ENCODE results near the gene MYL3. TPM values are rescaled to one million over a fixed set of nuclear protein-coding genes. Genes with fewer than 3 reads are reported as not detected.

MYL3 gene
- polyA plus RNA-seq, 1 of the 3 experiments (the other 2 are of a cell fraction) = not detected

DNA sequence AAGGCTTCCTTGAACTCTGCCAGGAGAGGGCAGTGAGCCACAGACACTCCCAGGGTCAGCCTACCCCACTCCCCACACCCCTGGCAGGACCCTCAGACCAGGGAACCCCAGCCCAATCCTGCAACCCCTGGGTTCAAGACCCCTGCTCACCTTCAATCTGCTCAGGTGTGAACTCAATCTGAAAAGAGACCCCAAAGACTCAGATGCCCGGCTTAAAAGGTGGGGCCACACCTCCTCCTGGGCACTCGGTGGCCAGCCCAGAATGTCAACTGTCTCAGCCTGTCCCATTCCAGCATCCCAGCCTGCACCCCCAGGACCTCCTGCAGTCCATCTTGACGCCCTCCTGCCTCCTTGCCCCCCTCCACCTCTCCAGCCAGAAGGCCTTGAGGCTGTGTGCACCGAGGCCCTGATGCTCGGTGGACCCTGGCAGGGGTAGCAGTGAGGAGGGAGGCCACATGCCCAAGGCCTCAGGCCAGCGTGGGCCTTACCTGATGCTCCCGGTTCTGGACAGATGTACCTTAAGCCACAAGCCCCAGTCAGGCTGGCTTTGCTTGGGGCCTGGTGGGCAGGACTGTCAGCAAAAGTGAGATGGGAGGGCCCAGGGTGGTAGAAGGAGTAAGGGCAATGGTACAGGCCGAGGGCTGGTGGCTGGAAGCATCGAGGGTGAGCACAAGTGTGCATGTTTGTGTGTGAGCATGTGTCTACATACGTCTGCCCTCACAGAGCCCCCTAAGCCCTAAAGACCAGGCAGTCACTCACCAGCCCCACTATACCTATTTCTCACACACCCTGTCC is 2.2 kb downstream of the MYL3 start:
- Histone ChIP-seq H3K9me3 (no peaks in the 10 kb centered on the region), H3K79me2 (ENCODE audit: insufficient read depth) (no peaks in the 10 kb centered on the region), H2AFZ (ENCODE audit: low read depth) (no peak overlapping the region), H4K20me1 (ENCODE audit: insufficient read depth) (no peaks in the 10 kb centered on the region), H3K9me2 (no peaks in the 10 kb centered on the region), H3K4me1 (ENCODE audit: control insufficient read depth in 1 of 2, insufficient read depth in 2 of 2, low read depth in 1 of 2, low read length in 1 of 2) (peaks cover 0 to 22% of the 10 kb centered on the region in 2 experiments; a peak in 1 of 4 replicates), H3K36me3 (replicated peaks in 1 of 2; ENCODE audit: control insufficient read depth in 1 of 2, insufficient read depth in 2 of 2, low read length in 1 of 2) (no peaks in the 10 kb centered on the region), H3F3A (replicated peaks; ENCODE audit: insufficient read depth) (no peaks in the 10 kb centered on the region), H3K27ac (ENCODE audit: low read depth in 2 of 2, low read length in 1 of 2) (no peak overlapping the region), H3K27me3 (ENCODE audit: insufficient read depth) (0 out of 2 replicates have a peak, but pooled peaks cover 7% of the 10 kb centered on the region), H3K9ac (no peak overlapping the region), H3K4me3 (ENCODE audit: low read depth in 2 of 2, low read length in 1 of 2) (no peak overlapping the region), H3K4me2 (no peak overlapping the region)
- no peak for DNase-seq
- WGBS (ENCODE audit: low lambda C conversion rate) = 63% methylated on average over 10 of the region's 10 CpGs
- no peak for TF ChIP-seq USF2 (IDR thresholded peaks at IDR 0.05; ENCODE audit: borderline replicate concordance, low read depth, low read length)
- no peak for TF ChIP-seq TCF12 (IDR thresholded peaks at IDR 0.05)
- no peak for TF ChIP-seq RAD21 (IDR thresholded peaks at IDR 0.05; ENCODE audit: low read length)
- no peak for TF ChIP-seq RCOR1 (IDR thresholded peaks at IDR 0.05; ENCODE audit: low read length)
- TF ChIP-seq, protein P1, sequence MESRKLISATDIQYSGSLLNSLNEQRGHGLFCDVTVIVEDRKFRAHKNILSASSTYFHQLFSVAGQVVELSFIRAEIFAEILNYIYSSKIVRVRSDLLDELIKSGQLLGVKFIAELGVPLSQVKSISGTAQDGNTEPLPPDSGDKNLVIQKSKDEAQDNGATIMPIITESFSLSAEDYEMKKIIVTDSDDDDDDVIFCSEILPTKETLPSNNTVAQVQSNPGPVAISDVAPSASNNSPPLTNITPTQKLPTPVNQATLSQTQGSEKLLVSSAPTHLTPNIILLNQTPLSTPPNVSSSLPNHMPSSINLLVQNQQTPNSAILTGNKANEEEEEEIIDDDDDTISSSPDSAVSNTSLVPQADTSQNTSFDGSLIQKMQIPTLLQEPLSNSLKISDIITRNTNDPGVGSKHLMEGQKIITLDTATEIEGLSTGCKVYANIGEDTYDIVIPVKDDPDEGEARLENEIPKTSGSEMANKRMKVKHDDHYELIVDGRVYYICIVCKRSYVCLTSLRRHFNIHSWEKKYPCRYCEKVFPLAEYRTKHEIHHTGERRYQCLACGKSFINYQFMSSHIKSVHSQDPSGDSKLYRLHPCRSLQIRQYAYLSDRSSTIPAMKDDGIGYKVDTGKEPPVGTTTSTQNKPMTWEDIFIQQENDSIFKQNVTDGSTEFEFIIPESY (IDR thresholded peaks at IDR 0.05; ENCODE audit: borderline replicate concordance, low read depth) = no peak
- TF ChIP-seq, protein P2, sequence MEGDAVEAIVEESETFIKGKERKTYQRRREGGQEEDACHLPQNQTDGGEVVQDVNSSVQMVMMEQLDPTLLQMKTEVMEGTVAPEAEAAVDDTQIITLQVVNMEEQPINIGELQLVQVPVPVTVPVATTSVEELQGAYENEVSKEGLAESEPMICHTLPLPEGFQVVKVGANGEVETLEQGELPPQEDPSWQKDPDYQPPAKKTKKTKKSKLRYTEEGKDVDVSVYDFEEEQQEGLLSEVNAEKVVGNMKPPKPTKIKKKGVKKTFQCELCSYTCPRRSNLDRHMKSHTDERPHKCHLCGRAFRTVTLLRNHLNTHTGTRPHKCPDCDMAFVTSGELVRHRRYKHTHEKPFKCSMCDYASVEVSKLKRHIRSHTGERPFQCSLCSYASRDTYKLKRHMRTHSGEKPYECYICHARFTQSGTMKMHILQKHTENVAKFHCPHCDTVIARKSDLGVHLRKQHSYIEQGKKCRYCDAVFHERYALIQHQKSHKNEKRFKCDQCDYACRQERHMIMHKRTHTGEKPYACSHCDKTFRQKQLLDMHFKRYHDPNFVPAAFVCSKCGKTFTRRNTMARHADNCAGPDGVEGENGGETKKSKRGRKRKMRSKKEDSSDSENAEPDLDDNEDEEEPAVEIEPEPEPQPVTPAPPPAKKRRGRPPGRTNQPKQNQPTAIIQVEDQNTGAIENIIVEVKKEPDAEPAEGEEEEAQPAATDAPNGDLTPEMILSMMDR (IDR thresholded peaks at IDR 0.05) = no peak
- TF ChIP-seq FOSL2 (IDR thresholded peaks at IDR 0.05; ENCODE audit: borderline replicate concordance, low read depth) = no peak
- no peak for TF ChIP-seq CHD2 (IDR thresholded peaks at IDR 0.05; ENCODE audit: low read length, partially characterized antibody)
- TF ChIP-seq RXRA (IDR thresholded peaks at IDR 0.05; ENCODE audit: borderline replicate concordance, low read depth) = no peak
- no peak for TF ChIP-seq ELF1 (IDR thresholded peaks at IDR 0.05)
- no peak for TF ChIP-seq TAF1 (IDR thresholded peaks at IDR 0.05; ENCODE audit: borderline replicate concordance, low read depth, low read length)
- no peak for TF ChIP-seq GATA2 (CRISPR knock-in tag; IDR thresholded peaks at IDR 0.05)
- TF ChIP-seq USF1 (IDR thresholded peaks at IDR 0.05; ENCODE audit: borderline replicate concordance, low read depth) = no peak
- TF ChIP-seq, protein P3, sequence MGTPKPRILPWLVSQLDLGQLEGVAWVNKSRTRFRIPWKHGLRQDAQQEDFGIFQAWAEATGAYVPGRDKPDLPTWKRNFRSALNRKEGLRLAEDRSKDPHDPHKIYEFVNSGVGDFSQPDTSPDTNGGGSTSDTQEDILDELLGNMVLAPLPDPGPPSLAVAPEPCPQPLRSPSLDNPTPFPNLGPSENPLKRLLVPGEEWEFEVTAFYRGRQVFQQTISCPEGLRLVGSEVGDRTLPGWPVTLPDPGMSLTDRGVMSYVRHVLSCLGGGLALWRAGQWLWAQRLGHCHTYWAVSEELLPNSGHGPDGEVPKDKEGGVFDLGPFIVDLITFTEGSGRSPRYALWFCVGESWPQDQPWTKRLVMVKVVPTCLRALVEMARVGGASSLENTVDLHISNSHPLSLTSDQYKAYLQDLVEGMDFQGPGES (IDR thresholded peaks at IDR 0.05; ENCODE audit: low read depth, low read length) = no peak
- TF ChIP-seq MAX (IDR thresholded peaks at IDR 0.05; ENCODE audit: low read depth) = no peak
- TF ChIP-seq, protein P4, sequence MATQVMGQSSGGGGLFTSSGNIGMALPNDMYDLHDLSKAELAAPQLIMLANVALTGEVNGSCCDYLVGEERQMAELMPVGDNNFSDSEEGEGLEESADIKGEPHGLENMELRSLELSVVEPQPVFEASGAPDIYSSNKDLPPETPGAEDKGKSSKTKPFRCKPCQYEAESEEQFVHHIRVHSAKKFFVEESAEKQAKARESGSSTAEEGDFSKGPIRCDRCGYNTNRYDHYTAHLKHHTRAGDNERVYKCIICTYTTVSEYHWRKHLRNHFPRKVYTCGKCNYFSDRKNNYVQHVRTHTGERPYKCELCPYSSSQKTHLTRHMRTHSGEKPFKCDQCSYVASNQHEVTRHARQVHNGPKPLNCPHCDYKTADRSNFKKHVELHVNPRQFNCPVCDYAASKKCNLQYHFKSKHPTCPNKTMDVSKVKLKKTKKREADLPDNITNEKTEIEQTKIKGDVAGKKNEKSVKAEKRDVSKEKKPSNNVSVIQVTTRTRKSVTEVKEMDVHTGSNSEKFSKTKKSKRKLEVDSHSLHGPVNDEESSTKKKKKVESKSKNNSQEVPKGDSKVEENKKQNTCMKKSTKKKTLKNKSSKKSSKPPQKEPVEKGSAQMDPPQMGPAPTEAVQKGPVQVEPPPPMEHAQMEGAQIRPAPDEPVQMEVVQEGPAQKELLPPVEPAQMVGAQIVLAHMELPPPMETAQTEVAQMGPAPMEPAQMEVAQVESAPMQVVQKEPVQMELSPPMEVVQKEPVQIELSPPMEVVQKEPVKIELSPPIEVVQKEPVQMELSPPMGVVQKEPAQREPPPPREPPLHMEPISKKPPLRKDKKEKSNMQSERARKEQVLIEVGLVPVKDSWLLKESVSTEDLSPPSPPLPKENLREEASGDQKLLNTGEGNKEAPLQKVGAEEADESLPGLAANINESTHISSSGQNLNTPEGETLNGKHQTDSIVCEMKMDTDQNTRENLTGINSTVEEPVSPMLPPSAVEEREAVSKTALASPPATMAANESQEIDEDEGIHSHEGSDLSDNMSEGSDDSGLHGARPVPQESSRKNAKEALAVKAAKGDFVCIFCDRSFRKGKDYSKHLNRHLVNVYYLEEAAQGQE (IDR thresholded peaks at IDR 0.05; ENCODE audit: low read depth, low read length) = no peak
- TF ChIP-seq YY1 (IDR thresholded peaks at IDR 0.05; ENCODE audit: low read depth) = no peak
- TF ChIP-seq TEAD4 (IDR thresholded peaks at IDR 0.05; ENCODE audit: borderline replicate concordance, insufficient read depth) = no peak
- TF ChIP-seq, protein P5, sequence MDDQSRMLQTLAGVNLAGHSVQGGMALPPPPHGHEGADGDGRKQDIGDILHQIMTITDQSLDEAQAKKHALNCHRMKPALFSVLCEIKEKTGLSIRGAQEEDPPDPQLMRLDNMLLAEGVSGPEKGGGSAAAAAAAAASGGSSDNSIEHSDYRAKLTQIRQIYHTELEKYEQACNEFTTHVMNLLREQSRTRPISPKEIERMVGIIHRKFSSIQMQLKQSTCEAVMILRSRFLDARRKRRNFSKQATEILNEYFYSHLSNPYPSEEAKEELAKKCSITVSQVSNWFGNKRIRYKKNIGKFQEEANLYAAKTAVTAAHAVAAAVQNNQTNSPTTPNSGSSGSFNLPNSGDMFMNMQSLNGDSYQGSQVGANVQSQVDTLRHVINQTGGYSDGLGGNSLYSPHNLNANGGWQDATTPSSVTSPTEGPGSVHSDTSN (IDR thresholded peaks at IDR 0.05) = no peak
- no peak for TF ChIP-seq RFX5 (IDR thresholded peaks at IDR 0.05; ENCODE audit: low read length)
- ChIA-PET CTCF (interaction anchor here (1.3 to 4.0 kb wide), 2 partner anchors 34 to 49 kb away, joined by 8 to 21 read pairs; no protein-coding TSS in a partner anchor), POLR2A (no interaction called here)

Measured in SK-N-SH (cell line).